Cardiac muscle cell (in vitro differentiated cells and primary cell): ENCODE data around the gene FAXC. TPM values are rescaled to one million over a fixed set of nuclear protein-coding genes. Genes with fewer than 3 reads are reported as not detected.

Experiments
- DNase-seq, 2 donors: peaks; one replicate each; pipeline versions ENCODE4 v3.0.0 to v3.0.0-alpha.2; 2010 to 2017; ENCODE audit warnings: low read depth in 1 of 2, low spot score in 1 of 2
- H3K27ac ChIP-seq: fragments of 200-600 bp; sonication (generic); 2 replicates; pipeline ENCODE4 v1.5.1; 2016
- H3K27me3 ChIP-seq: fragments of 200-600 bp; sonication (generic); 2 replicates; pipeline ENCODE4 v1.6.0; 2016; ENCODE audit warnings: control low read depth
- H3K36me3 ChIP-seq: fragments of 200-600 bp; sonication (generic); 2 replicates; pipeline ENCODE4 v1.5.1; 2016; ENCODE audit warnings: control low read depth
- H3K4me1 ChIP-seq: fragments of 200-600 bp; sonication (generic); 2 replicates; pipeline ENCODE4 v1.8.1; 2017; ENCODE audit warnings: low read depth, mild to moderate bottlenecking, mixed run types
- H3K4me3 ChIP-seq: fragments of 200-600 bp; sonication (generic); 2 replicates; pipeline ENCODE4 v1.5.1; 2016; ENCODE audit warnings: mild to moderate bottlenecking
- H3K9me3 ChIP-seq: fragments of 200-600 bp; sonication (generic); 2 replicates; pipeline ENCODE4 v1.5.1; 2017; ENCODE audit warnings: low read depth, mild to moderate bottlenecking, control low read depth
- CTCF ChIP-seq: IDR thresholded peaks from 2 replicates; pipeline ENCODE4 v1.5.1; 2012; ENCODE audit warnings: low read depth, mild to moderate bottlenecking, low read length
- polyA plus RNA-seq: library from polyadenylated mRNA; unstranded; fragments of >200 nt; fragmentation: Nextera tagmentation; extraction: Ambion mirVana; gene quantifications from 2 replicates; pipeline ENCODE4 v1.2.1, GENCODE V29; 2016
- total RNA-seq: library from RNA; depleted of rRNA; stranded (reverse); fragments of >200 nt; gene quantifications from 2 replicates; pipeline ENCODE4 v1.2.3, GENCODE V29; 2016

FAXC gene
- total and polyA plus RNA-seq, 2 experiments from 2014 or later: 0.30 to 2.7 TPM

DNA sequence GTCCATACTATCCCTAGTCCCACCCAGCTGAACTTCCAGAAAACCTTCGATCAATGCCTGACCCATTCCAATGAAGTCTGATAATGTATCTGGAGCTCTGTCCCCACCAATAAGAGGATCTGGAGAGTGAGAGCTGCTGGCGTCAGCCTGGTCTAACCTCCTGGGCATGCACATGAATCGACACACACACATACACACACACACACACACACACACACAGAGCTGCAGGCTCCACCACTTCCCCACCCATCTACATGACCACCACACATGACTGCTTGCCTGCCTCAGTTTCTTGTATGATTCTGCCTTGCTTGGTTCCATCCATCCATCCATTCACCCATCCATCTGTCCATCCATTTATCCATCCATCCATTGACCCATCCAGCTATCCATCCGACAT is 60.8 kb downstream of the FAXC start:
- Histone ChIP-seq H3K27me3 (no peaks in the 10 kb centered on the region), H3K4me1 (no peaks in the 10 kb centered on the region), H3K9me3 (no peaks in the 10 kb centered on the region), H3K27ac (no peak overlapping the region), H3K4me3 (no peak overlapping the region), H3K36me3 (no peaks in the 10 kb centered on the region)
- TF ChIP-seq CTCF: no peak
- no peak for DNase-seq

- DNase-seq: peak in 1 of 2 donors; percentile 14
- Histone ChIP-seq H3K4me3 (no peak overlapping the region), H3K27ac (no peak overlapping the region), H3K9me3 (no peaks in the 10 kb centered on the region), H3K4me1 (no peaks in the 10 kb centered on the region), H3K36me3 (no peaks in the 10 kb centered on the region), H3K27me3 (no peaks in the 10 kb centered on the region)
- no peak for TF ChIP-seq CTCF
Observed at GRCh38 chr6:99287523-99287922, 62.0 kb downstream of the FAXC start.

GRCh38 chr6:99285881-99286280 is 63.6 kb downstream of the FAXC start:
- no peak for DNase-seq
- Histone ChIP-seq H3K36me3 (no peaks in the 10 kb centered on the region), H3K27me3 (no peaks in the 10 kb centered on the region), H3K27ac (no peak overlapping the region), H3K4me3 (no peak overlapping the region), H3K4me1 (no peaks in the 10 kb centered on the region), H3K9me3 (no peaks in the 10 kb centered on the region)
- TF ChIP-seq CTCF: no peak

DNA sequence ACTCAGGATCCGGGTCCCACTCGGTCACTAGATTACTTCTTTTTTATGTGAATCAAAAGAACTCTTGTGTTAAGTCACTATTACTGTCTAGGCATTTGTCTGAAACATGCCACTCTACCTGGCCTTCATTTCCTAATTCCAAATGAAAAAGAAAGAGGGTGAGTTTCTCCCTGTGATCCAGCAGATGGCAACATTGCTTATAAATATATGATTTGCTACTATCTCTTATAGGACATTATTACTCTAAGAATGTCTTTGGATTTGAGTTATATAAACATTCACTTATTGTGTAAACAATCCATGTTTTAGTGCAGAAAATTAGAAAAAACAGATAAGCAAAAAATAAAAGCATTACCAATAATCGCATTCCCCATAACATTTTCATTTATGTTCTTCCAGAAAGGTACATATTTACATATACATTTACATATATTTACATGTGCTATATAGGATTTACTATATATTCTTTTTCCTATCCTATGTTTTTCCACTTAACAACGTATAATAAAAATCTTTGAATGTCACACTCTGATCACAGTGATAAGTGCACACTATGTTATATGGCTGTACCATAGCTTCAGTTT is 66.9 kb downstream of the FAXC start:
- DNase-seq: peak; percentile 27 to 36
- H3K9me3 ChIP-seq: no peaks in the 10 kb centered on the region
- TF ChIP-seq CTCF: peak; percentile 56

GRCh38 chr6:99276747-99277146 is 72.7 kb downstream of the FAXC start:
- no peaks in the 10 kb centered on the region for H3K9me3 ChIP-seq
- H3K36me3 ChIP-seq: no peaks in the 10 kb centered on the region
- TF ChIP-seq CTCF: no peak
- H3K4me1 ChIP-seq: no peaks in the 10 kb centered on the region
- H3K27me3 ChIP-seq: no peaks in the 10 kb centered on the region
- DNase-seq: no peak
- H3K27ac ChIP-seq: no peak overlapping the region
- no peak overlapping the region for H3K4me3 ChIP-seq

More for the DNA sequence above, 66.9 kb downstream of the FAXC start:
- Histone ChIP-seq H3K4me1 (no peaks in the 10 kb centered on the region), H3K36me3 (no peaks in the 10 kb centered on the region), H3K27me3 (no peaks in the 10 kb centered on the region), H3K4me3 (no peak overlapping the region), H3K27ac (no peak overlapping the region)
